BLaER1 (cell line): Measurements from ENCODE around the gene FITM1.
A peak's percentile ranks its signal among the peaks of the same experiment; 100 is the strongest.

Experiments used
- H3K27ac ChIP-seq: shearing (Covaris generic); formaldehyde crosslinking; 2 replicates; pipeline ENCODE4 v1.8.1; 2022
- H3K27me3 ChIP-seq: shearing (Covaris generic); formaldehyde crosslinking; 2 replicates; pipeline ENCODE4 v1.8.1; 2022
- H3K36me3 ChIP-seq: shearing (Covaris generic); formaldehyde crosslinking; 2 replicates; pipeline ENCODE4 v1.8.1; 2022
- H3K4me1 ChIP-seq: shearing (Covaris generic); formaldehyde crosslinking; 2 replicates; pipeline ENCODE4 v1.8.1; 2022
- H3K4me2 ChIP-seq: shearing (Covaris generic); formaldehyde crosslinking; 2 replicates; pipeline ENCODE4 v1.8.1; 2022
- H3K4me3 ChIP-seq: shearing (Covaris generic); formaldehyde crosslinking; 2 replicates; pipeline ENCODE4 v1.8.1; 2022
- H3K9ac ChIP-seq: shearing (Covaris generic); formaldehyde crosslinking; 2 replicates; pipeline ENCODE4 v1.8.1; 2022
- H3K9me3 ChIP-seq: shearing (Covaris generic); formaldehyde crosslinking; 2 replicates; pipeline ENCODE4 v1.8.1; 2022
- H4K20me1 ChIP-seq: shearing (Covaris generic); formaldehyde crosslinking; 2 replicates; pipeline ENCODE4 v1.8.1; 2022
- Cebpa-rat ChIP-seq: shearing (Covaris generic); IDR thresholded peaks from 2 replicates; pipeline ENCODE4 v1.8.1; 2022

The FITM1 gene

DNA sequence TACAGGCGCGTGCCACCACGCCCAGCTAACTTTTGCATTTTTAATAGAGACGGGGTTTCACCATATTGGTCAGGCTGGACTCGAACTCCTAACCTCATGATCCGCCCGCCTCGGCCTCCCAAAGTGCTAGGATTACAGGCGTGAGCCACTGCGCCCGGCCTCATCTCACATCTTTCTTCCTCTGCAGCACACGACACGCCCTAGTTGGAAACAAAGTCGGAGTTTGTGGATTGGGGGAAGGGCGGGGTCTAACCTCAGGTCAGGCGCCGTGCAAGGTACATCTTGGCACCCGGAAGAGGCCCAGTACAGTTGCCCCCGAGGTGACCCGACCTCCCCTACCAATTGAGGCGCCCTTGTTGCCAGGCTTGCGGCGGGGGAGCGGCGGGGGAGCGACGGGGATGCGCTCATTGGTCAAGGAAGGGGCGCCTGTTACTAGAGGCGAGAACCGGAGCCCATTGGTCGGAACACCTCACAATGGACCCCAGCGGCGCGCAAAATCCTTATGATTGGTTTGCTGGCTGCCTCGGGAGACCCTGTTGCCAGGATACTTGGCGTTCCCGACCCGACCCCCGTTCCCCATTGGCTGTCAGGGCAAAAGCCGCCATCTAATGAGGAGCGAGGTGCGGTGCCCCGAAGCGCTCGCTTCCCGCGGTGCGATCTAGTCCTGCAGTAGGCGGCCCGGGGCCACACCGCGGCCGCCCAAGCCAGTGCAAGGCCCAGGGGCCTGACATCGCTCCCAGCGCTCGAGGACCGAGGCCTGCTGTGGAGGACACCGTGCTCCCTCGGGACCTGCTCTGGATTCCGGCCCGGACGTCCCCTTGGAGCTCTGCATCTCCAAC, 41.2 kb downstream of the FITM1 start, which contains the start of gene REC8:
REC8 (plus strand) TSS at position 659 of the 839 bp plus-strand sequence. CDS start 473 bp downstream, outside the sequence.
- Histone ChIP-seq H3K36me3 (peaks cover 30% of the 10 kb centered on the region), H3K27ac (no peak within 1 kb of the TSS), H3K4me1 (peaks cover 24% of the 10 kb centered on the region), H3K9me3 (no peaks in the 10 kb centered on the region), H3K4me2 (peak within 1 kb of the TSS; percentile 90), H3K9ac (0 out of 2 replicates have a peak within 1 kb of the TSS, but pooled peaks have one; percentile 13), H3K4me3 (peak within 1 kb of the TSS; percentile 66), H3K27me3 (peaks cover 25% of the 10 kb centered on the region), H4K20me1 (no peaks in the 10 kb centered on the region)
- TF ChIP-seq Cebpa-rat, result no peak

DNA sequence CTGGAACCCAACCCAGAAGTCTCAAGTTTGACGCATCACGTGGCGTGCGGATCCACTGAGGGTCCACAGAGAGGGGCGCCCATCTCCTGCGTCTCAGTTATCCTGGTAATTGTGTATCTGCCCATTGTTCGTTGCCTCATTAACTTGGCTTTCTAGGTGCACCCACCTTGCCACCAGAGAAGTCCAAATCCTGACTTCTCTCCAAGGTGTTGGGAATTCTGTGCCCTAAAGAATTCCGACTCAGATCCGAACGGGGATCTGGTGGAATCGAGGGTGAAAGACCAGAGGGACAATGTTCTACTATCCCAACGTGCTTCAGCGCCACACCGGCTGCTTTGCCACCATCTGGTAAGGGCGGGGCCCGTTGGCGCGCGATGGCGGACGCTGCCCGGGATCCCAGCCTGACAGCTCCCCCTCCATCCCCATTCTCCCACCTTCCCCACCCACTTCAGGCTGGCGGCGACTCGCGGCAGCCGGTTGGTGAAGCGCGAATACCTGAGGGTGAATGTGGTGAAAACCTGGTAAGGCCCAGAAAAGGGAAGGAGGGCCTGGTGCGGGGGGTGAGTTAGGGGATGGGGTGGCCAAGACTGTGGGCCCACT, 41.9 kb downstream of the FITM1 start:
- H3K27ac ChIP-seq, result no peak overlapping the region

DNA sequence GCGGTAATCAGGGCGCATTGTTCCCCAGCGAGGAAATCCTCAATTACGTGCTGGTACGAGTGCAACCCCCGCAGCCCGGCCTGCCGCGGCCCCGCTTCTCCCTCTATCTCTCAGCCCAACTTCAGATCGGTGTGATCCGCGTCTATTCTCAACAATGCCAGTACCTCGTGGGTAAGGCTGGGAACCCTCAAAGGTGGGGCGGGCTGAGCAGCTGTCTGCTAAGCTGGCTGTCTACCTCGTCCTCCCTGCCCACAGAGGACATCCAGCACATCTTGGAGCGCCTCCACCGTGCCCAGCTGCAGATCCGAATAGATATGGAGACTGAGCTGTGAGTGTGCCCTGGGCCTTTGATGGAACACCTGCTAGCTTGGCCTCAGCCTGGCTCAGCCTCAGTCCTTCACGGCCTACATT, 42.4 kb downstream of the FITM1 start:
- Histone ChIP-seq H3K4me2 (peak overlapping the region; percentile 90; the same call in 1 of the 2 replicates), H3K27ac (no peak overlapping the region), H4K20me1 (no peaks in the 10 kb centered on the region), H3K9me3 (no peaks in the 10 kb centered on the region), H3K4me1 (peaks cover 24% of the 10 kb centered on the region), H3K27me3 (peaks cover 25% of the 10 kb centered on the region), H3K36me3 (peaks cover 30% of the 10 kb centered on the region), H3K9ac (no peak overlapping the region), H3K4me3 (no peak overlapping the region)
- no peak for TF ChIP-seq Cebpa-rat

More for the DNA sequence above, 41.9 kb downstream of the FITM1 start:
- Histone ChIP-seq H3K27me3 (peaks cover 25% of the 10 kb centered on the region), H3K36me3 (peaks cover 30% of the 10 kb centered on the region), H3K9ac (0 out of 2 replicates have a peak overlapping the region, but pooled peaks have one; percentile 13), H3K9me3 (no peaks in the 10 kb centered on the region), H3K4me2 (peak overlapping the region; percentile 90), H3K4me1 (peaks cover 24% of the 10 kb centered on the region), H4K20me1 (no peaks in the 10 kb centered on the region), H3K4me3 (peak overlapping the region; percentile 66)
- TF ChIP-seq Cebpa-rat, result no peak

DNA sequence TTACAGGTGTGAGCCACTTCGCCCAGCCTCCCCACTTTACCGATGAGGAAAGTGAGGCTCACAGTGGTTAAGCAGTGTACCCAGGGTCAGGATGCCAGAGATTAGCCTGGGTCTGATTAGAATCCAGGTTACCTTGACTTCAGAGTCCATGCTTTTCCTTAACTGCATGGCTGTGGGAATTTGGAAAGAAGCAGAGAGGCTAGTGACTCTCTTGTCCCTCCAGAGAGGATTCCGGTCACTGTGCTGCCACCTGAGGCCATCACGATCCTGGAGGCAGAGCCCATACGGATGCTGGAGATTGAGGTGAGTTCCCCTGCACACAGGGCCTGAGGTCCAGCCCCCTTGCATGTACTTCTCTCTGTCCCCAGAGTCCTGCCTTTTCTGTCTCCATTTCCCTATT, 46.1 kb downstream of the FITM1 start:
- peaks cover 15% of the 10 kb centered on the region; the same call in 1 of the 2 replicates for H4K20me1 ChIP-seq
- H3K4me3 ChIP-seq, result no peak overlapping the region
- no peak overlapping the region for H3K9ac ChIP-seq
- no peak overlapping the region for H3K27ac ChIP-seq
- H3K4me2 ChIP-seq, result no peak overlapping the region
- H3K9me3 ChIP-seq, result no peaks in the 10 kb centered on the region
- peaks cover 14% of the 10 kb centered on the region for H3K27me3 ChIP-seq
- peaks cover 40% of the 10 kb centered on the region for H3K4me1 ChIP-seq
- TF ChIP-seq Cebpa-rat, result no peak
- peaks cover 57% of the 10 kb centered on the region for H3K36me3 ChIP-seq

DNA sequence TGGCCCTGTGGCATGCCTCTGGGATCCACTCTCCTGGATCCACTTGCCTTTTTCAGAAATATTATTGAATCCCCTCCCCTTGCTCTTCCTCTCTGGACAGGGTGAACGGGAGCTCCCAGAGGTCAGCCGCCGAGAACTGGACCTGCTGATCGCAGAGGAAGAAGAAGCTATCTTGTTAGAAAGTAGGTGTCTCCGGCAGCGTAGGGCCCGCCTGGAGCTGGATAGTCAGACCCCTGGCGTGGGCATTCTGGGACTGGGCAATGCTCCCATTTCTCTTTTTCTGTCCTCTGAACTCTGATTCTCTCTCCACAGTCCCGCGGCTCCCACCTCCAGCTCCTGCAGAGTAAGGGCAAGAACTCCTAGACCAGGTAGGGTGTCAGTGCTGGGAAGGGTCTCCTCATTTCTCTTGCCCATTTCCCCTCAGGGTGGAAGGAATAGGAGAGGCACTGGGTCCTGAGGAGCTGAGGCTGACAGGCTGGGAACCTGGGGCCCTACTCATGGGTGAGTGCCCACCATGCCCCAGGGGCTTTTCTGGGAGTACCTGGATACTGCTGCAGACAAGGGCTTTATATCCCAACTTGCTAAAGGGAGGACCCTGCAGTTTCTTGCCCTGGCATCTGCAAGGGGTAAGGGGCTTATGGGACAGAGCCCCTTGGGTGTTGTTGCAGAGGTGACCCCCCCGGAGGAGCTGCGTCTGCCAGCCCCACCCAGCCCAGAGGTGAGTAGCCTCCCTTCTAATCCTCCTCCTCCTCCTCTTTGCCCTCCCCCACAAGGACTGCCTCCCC, 46.8 kb downstream of the FITM1 start:
- H3K36me3 ChIP-seq, result peaks cover 64% of the 10 kb centered on the region
- H3K4me1 ChIP-seq, result peaks cover 34% of the 10 kb centered on the region
- TF ChIP-seq Cebpa-rat, result no peak
- H3K4me2 ChIP-seq, result no peak overlapping the region
- H3K4me3 ChIP-seq, result no peak overlapping the region
- peaks cover 8% of the 10 kb centered on the region for H3K27me3 ChIP-seq
- no peak overlapping the region for H3K27ac ChIP-seq
- no peaks in the 10 kb centered on the region for H3K9me3 ChIP-seq
- peaks cover 15% of the 10 kb centered on the region; the same call in 1 of the 2 replicates for H4K20me1 ChIP-seq
- H3K9ac ChIP-seq, result no peak overlapping the region

DNA sequence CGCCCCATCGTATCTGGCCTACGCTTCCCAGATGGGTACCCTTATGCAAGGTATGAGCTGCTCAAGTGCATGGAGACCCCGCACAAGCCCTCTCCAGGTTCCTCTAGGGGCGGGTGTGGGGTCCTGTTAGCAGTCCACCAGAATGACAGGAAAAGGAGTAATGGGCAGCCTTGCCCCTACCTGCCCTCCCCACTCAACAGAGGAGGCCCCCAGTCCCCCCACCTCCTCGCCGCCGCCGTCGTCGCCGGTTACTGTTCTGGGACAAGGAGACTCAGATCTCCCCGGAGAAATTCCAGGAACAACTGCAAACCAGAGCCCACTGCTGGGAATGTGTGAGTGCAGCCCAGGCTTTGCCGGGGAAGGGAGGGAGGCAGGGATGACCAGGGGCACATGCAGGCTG, 47.4 kb downstream of the FITM1 start:
- Histone ChIP-seq H3K4me1 (peaks cover 28% of the 10 kb centered on the region), H3K9me3 (no peaks in the 10 kb centered on the region), H3K4me2 (no peak overlapping the region), H4K20me1 (peaks cover 15% of the 10 kb centered on the region; the same call in 1 of the 2 replicates), H3K27ac (no peak overlapping the region), H3K9ac (no peak overlapping the region), H3K27me3 (peaks cover 2% of the 10 kb centered on the region; the same call in 1 of the 2 replicates), H3K36me3 (peaks cover 70% of the 10 kb centered on the region), H3K4me3 (no peak overlapping the region)
- TF ChIP-seq Cebpa-rat, result no peak

DNA sequence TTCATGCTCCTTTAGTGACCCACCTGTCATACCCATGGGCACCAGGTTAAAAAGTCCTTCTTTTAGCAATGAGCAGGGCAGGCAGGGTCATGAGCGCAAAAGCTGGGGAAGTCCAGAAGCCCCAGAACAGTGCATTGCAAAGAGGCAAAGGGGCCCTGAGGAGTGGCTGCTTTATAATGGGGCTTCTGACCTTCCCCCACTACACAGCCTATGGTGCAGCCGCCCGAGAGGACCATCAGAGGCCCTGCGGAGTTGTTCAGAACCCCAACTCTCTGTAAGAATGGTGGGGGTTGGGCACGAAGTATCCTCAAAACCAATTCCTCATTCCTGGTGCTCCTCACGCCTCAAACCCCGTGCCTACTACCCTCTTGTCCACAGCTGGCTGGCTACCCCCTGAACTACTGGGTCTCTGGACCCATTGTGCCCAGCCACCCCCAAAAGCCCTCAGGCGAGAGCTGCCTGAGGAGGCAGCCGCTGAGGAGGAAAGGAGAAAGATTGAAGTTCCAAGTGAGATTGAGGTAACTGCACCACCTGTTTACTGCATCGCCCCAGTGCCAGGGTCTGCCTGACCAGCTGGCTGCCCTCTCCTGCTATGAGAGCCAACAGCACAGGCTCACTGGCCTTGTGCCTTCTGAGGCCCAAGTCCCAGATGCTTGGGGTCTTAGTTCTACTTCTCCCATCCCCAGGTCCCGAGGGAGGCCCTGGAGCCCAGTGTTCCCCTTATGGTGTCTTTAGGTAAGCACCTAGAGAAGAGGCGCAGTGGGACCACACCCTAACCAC, 48.1 kb downstream of the FITM1 start:
- Histone ChIP-seq H3K36me3 (peaks cover 74% of the 10 kb centered on the region), H3K27ac (peak overlapping the region; percentile 41; the same call in 1 of the 2 replicates), H3K4me2 (peak overlapping the region; percentile 69), H3K4me1 (peaks cover 26% of the 10 kb centered on the region), H3K4me3 (no peak overlapping the region), H3K27me3 (no peaks in the 10 kb centered on the region), H3K9ac (0 out of 2 replicates have a peak overlapping the region, but pooled peaks have one; percentile 4), H4K20me1 (peaks cover 15% of the 10 kb centered on the region; the same call in 1 of the 2 replicates), H3K9me3 (no peaks in the 10 kb centered on the region)
- no peak for TF ChIP-seq Cebpa-rat

DNA sequence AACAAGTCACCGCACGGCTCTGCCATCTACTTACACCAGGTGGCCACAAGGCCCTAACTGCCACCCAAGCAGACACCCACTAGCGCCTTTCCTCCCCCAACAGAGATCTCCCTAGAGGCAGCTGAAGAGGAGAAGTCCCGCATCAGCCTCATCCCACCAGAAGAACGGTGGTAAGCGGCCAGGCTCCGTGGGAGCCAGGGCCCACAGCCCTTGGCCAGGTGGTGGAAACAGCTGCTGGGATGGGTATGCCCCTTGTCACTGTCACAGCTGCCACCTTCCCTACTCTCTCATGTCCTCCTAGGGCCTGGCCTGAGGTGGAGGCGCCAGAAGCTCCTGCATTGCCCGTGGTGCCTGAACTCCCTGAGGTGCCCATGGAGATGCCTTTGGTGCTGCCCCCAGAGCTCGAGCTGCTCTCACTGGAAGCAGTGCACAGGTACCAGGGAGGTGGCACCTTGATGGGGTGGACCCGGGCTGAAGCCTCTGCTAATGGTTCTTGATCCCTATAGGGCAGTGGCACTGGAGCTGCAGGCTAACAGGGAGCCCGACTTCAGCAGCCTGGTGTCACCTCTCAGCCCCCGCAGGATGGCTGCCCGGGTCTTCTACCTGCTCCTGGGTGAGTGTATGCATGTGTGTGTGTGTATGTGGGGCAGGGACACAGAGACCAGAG, 49.0 kb downstream of the FITM1 start:
- no peak for TF ChIP-seq Cebpa-rat
- Histone ChIP-seq H3K27ac (peak overlapping the region; percentile 41), H3K36me3 (peaks cover 81% of the 10 kb centered on the region), H4K20me1 (peaks cover 15% of the 10 kb centered on the region; the same call in 1 of the 2 replicates), H3K4me2 (peak overlapping the region; percentile 69), H3K9ac (peak overlapping the region; percentile 44; the same call in 1 of the 2 replicates), H3K4me1 (peaks cover 26% of the 10 kb centered on the region), H3K4me3 (no peak overlapping the region), H3K9me3 (no peaks in the 10 kb centered on the region), H3K27me3 (no peaks in the 10 kb centered on the region)
